HEK293 (cell line): Measurements from ENCODE around the gene ATRNL1.

Source experiments
- CTCF ChIA-PET: fragments of 350-600 bp; formaldehyde crosslinking; extraction: SDS; loops from one replicate; lab custom pipeline; 2021; ENCODE audit warnings: antibody characterized with exemption; lab: Yijun Ruan, JAX
- POLR2A ChIA-PET: fragments of 300-600 bp; formaldehyde crosslinking; extraction: SDS; loops from one replicate; lab custom pipeline; 2020; ENCODE audit warnings: antibody characterized with exemption, inconsistent platforms; lab: Yijun Ruan, JAX
- H3K27ac ChIP-seq: fragments of 200-500 bp; sonication (Bioruptor generic); 2 replicates; pipeline ENCODE4 v1.5.1; 2014; ENCODE audit warnings: low read depth, low read length, control low read depth, inconsistent platforms; ENCODE audit errors: extremely low read depth
- H3K36me3 ChIP-seq, 2 experiments: fragments of 200-500 bp in 1 of 2; sonication (Bioruptor generic) in 1 of 2; 1 replicate in 1 of 2; 2 replicates in 1 of 2; pipeline ENCODE4 v1.5.1; 2014 to 2017; ENCODE audit warnings: inconsistent platforms in 2 of 2, low read length in 2 of 2; ENCODE audit not compliant: control insufficient read depth in 2 of 2, insufficient read depth in 1 of 2
- H3K4me1 ChIP-seq: fragments of 200-500 bp; sonication (Bioruptor generic); 2 replicates; pipeline ENCODE4 v1.5.1; 2014; ENCODE audit warnings: mild to moderate bottlenecking, low read length, inconsistent platforms; ENCODE audit not compliant: control insufficient read depth, insufficient read depth
- H3K4me3 ChIP-seq: 2 replicates; pipeline ENCODE4 v1.5.1; 2011; ENCODE audit warnings: low read depth, mild to moderate bottlenecking, control low read depth, low read length, moderate library complexity
- H3K9me3 ChIP-seq: fragments of 200-500 bp; sonication (Bioruptor generic); 2 replicates; pipeline ENCODE4 v1.5.1; 2014; ENCODE audit warnings: low read depth, low read length, inconsistent platforms; ENCODE audit not compliant: control insufficient read depth, insufficient read depth
- GFI1B ChIP-seq: fragments of 450-650 bp; formaldehyde crosslinking; IDR thresholded peaks from 2 replicates; pipeline ENCODE4 v1.5.1; 2016; ENCODE audit warnings: missing biosample characterization, missing genetic modification characterization
- GLI4 ChIP-seq: fragments of 450-650 bp; formaldehyde crosslinking; IDR thresholded peaks from 2 replicates; pipeline ENCODE4 v1.5.1; 2016; ENCODE audit warnings: missing biosample characterization, missing genetic modification characterization
- HIC1 ChIP-seq: fragments of 450-650 bp; formaldehyde crosslinking; IDR thresholded peaks from 2 replicates; pipeline ENCODE4 v1.5.1; 2016; ENCODE audit warnings: missing biosample characterization, missing genetic modification characterization
- KLF7 ChIP-seq: fragments of 450-650 bp; formaldehyde crosslinking; IDR thresholded peaks from 2 replicates; pipeline ENCODE4 v1.5.1; 2016; ENCODE audit warnings: missing biosample characterization, missing genetic modification characterization, borderline replicate concordance
- MYNN ChIP-seq: fragments of 450-650 bp; formaldehyde crosslinking; IDR thresholded peaks from 2 replicates; pipeline ENCODE4 v1.5.1; 2016; ENCODE audit warnings: missing biosample characterization, missing genetic modification characterization, borderline replicate concordance
- SALL2 ChIP-seq: fragments of 450-650 bp; formaldehyde crosslinking; IDR thresholded peaks from 2 replicates; pipeline ENCODE4 v1.5.0; 2017; ENCODE audit warnings: missing biosample characterization, mild to moderate bottlenecking, missing genetic modification characterization, borderline replicate concordance
- SCRT2 ChIP-seq: fragments of 450-650 bp; formaldehyde crosslinking; IDR thresholded peaks from 2 replicates; pipeline ENCODE4 v1.5.1; 2016; ENCODE audit warnings: missing biosample characterization, missing genetic modification characterization
- SP3 ChIP-seq: fragments of 450-650 bp; formaldehyde crosslinking; IDR thresholded peaks from 2 replicates; pipeline ENCODE4 v1.5.1; 2016; ENCODE audit warnings: missing biosample characterization, missing genetic modification characterization
- ZNF169 ChIP-seq: fragments of 450-650 bp; formaldehyde crosslinking; IDR thresholded peaks from 2 replicates; pipeline ENCODE4 v1.5.1; 2016; ENCODE audit warnings: missing biosample characterization, missing genetic modification characterization
- ZNF211 ChIP-seq: fragments of 450-650 bp; formaldehyde crosslinking; IDR thresholded peaks from 2 replicates; pipeline ENCODE4 v1.5.1; 2016; ENCODE audit warnings: low read depth, missing biosample characterization, missing genetic modification characterization
- ZNF426 ChIP-seq: fragments of 450-650 bp; formaldehyde crosslinking; IDR thresholded peaks from 2 replicates; pipeline ENCODE4 v1.5.1; 2017; ENCODE audit warnings: missing biosample characterization, missing genetic modification characterization, mild to moderate bottlenecking, inconsistent platforms, moderate library complexity
- ZNF626 ChIP-seq: fragments of 450-650 bp; sonication (Bioruptor Pico); formaldehyde crosslinking; IDR thresholded peaks from 2 replicates; pipeline ENCODE4 v1.5.1; 2018; ENCODE audit warnings: missing biosample characterization, missing genetic modification characterization, inconsistent platforms
- ZNF660 ChIP-seq: fragments of 450-650 bp; IDR thresholded peaks from 2 replicates; pipeline ENCODE4 v1.5.1; 2018; ENCODE audit warnings: missing biosample characterization, mild to moderate bottlenecking, missing genetic modification characterization
- ZNF830 ChIP-seq: fragments of 450-650 bp; IDR thresholded peaks from 2 replicates; pipeline ENCODE4 v1.5.0; 2018; ENCODE audit warnings: missing biosample characterization, missing genetic modification characterization, low read depth, mild to moderate bottlenecking, moderate library complexity
- ZSCAN18 ChIP-seq: fragments of 450-650 bp; formaldehyde crosslinking; IDR thresholded peaks from 2 replicates; pipeline ENCODE4 v1.5.1; 2016; ENCODE audit warnings: missing biosample characterization, missing genetic modification characterization
- TF ChIP-seq, protein P1 (sequence below): fragments of 450-650 bp; formaldehyde crosslinking; IDR thresholded peaks from 2 replicates; pipeline ENCODE4 v1.5.1; 2017; ENCODE audit warnings: missing biosample characterization, mild to moderate bottlenecking, missing genetic modification characterization, moderate library complexity
- TF ChIP-seq, protein P2 (sequence below): fragments of 450-650 bp; formaldehyde crosslinking; IDR thresholded peaks from 2 replicates; pipeline ENCODE4; 2016; ENCODE audit warnings: missing biosample characterization, missing genetic modification characterization
- TF ChIP-seq, protein P3 (sequence below): fragments of 450-650 bp; formaldehyde crosslinking; IDR thresholded peaks from 2 replicates; pipeline ENCODE4 v1.5.1; 2016; ENCODE audit warnings: missing biosample characterization, missing genetic modification characterization
- TF ChIP-seq, protein P4 (sequence below): fragments of 450-650 bp; formaldehyde crosslinking; IDR thresholded peaks from 2 replicates; pipeline ENCODE4 v1.5.1; 2016; ENCODE audit warnings: missing biosample characterization, missing genetic modification characterization

Gene ATRNL1

GRCh38 chr10:115107830-115108229 lies 14.7 kb downstream of the ATRNL1 start:
- TF ChIP-seq ZNF660 (no peak), ZNF626 (no peak), ZNF169 (tag by site-specific recombination) (no peak), ZSCAN18 (tag by site-specific recombination) (no peak), ZNF211 (tag by site-specific recombination) (no peak), ZNF426 (tag by site-specific recombination) (no peak), HIC1 (no peak), ZNF830 (tag by site-specific recombination) (no peak), GLI4 (no peak), SALL2 (tag by site-specific recombination) (no peak), MYNN (tag by site-specific recombination) (no peak), KLF7 (tag by site-specific recombination) (no peak), SCRT2 (tag by site-specific recombination) (no peak), GFI1B (tag by site-specific recombination) (no peak), SP3 (tag by site-specific recombination) (no peak)
- TF ChIP-seq, protein P1, sequence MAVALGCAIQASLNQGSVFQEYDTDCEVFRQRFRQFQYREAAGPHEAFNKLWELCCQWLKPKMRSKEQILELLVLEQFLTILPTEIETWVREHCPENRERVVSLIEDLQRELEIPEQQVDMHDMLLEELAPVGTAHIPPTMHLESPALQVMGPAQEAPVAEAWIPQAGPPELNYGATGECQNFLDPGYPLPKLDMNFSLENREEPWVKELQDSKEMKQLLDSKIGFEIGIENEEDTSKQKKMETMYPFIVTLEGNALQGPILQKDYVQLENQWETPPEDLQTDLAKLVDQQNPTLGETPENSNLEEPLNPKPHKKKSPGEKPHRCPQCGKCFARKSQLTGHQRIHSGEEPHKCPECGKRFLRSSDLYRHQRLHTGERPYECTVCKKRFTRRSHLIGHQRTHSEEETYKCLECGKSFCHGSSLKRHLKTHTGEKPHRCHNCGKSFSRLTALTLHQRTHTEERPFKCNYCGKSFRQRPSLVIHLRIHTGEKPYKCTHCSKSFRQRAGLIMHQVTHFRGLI (tag by site-specific recombination) = no peak
- TF ChIP-seq, protein P2, sequence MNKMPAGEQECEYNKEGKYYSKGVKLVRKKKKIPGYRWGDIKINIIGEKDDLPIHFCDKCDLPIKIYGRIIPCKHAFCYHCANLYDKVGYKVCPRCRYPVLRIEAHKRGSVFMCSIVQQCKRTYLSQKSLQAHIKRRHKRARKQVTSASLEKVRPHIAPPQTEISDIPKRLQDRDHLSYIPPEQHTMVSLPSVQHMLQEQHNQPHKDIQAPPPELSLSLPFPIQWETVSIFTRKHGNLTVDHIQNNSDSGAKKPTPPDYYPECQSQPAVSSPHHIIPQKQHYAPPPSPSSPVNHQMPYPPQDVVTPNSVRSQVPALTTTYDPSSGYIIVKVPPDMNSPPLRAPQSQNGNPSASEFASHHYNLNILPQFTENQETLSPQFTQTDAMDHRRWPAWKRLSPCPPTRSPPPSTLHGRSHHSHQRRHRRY (tag by site-specific recombination) = no peak
- TF ChIP-seq, protein P3, sequence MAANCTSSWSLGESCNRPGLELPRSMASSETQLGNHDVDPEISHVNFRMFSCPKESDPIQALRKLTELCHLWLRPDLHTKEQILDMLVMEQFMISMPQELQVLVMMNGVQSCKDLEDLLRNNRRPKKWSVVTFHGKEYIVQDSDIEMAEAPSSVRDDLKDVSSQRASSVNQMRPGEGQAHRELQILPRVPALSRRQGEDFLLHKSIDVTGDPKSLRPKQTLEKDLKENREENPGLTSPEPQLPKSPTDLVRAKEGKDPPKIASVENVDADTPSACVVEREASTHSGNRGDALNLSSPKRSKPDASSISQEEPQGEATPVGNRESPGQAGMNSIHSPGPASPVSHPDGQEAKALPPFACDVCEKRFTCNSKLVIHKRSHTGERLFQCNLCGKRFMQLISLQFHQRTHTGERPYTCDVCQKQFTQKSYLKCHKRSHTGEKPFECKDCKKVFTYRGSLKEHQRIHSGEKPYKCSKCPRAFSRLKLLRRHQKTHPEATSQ (tag by site-specific recombination) = no peak
- TF ChIP-seq, protein P4, sequence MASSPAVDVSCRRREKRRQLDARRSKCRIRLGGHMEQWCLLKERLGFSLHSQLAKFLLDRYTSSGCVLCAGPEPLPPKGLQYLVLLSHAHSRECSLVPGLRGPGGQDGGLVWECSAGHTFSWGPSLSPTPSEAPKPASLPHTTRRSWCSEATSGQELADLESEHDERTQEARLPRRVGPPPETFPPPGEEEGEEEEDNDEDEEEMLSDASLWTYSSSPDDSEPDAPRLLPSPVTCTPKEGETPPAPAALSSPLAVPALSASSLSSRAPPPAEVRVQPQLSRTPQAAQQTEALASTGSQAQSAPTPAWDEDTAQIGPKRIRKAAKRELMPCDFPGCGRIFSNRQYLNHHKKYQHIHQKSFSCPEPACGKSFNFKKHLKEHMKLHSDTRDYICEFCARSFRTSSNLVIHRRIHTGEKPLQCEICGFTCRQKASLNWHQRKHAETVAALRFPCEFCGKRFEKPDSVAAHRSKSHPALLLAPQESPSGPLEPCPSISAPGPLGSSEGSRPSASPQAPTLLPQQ (tag by site-specific recombination) = no peak
- Histone ChIP-seq H3K27ac (no peak overlapping the region), H3K36me3 (no peaks in the 10 kb centered on the region), H3K9me3 (no peaks in the 10 kb centered on the region), H3K4me1 (no peaks in the 10 kb centered on the region), H3K4me3 (no peak overlapping the region)
- ChIA-PET POLR2A (no interaction called here), CTCF (no interaction called here)
